Nephron (organoid): ENCODE data around the gene MRPS9.
A peak's percentile ranks its signal among the peaks of the same experiment; 100 is the strongest.

Source experiments
- H3K27ac Mint-ChIP-seq, 3 experiments: 2 replicates each; pipeline ENCODE4 v1.8.0; 2020; ENCODE audit warnings: mixed read lengths in 3 of 3, mild to moderate bottlenecking in 2 of 3, moderate library complexity in 1 of 3
- H3K27me3 Mint-ChIP-seq: 2 replicates; pipeline ENCODE4 v1.8.0; 2021; ENCODE audit warnings: low read depth, mild to moderate bottlenecking, moderate library complexity, mixed read lengths
- H3K36me3 Mint-ChIP-seq: 2 replicates; pipeline ENCODE4 v1.8.0; 2020; ENCODE audit warnings: low read depth, mixed read lengths
- H3K4me1 Mint-ChIP-seq: 2 replicates; pipeline ENCODE4 v1.8.0; 2020; ENCODE audit warnings: mixed read lengths
- H3K4me3 Mint-ChIP-seq, 3 experiments: 2 replicates each; pipeline ENCODE4 v1.8.0; 2020; ENCODE audit warnings: mild to moderate bottlenecking in 3 of 3, mixed read lengths in 3 of 3, moderate library complexity in 2 of 3
- H3K9me3 Mint-ChIP-seq: 2 replicates; pipeline ENCODE4 v1.8.0; 2020; ENCODE audit warnings: mixed read lengths
- CTCF ChIP-seq, 3 experiments: fragments of 200-600 bp; sonication (generic); IDR thresholded peaks; one replicate each; pipeline ENCODE4 v1.5.0; 2021; ENCODE audit warnings: antibody characterized with exemption in 3 of 3; ENCODE audit not compliant: unreplicated experiment in 3 of 3

The MRPS9 gene

GRCh38 chr2:105037572-105038382 lies at the start of gene MRPS9:
TSS of gene MRPS9 (plus strand) at chr2:105038069. CDS start at chr2:105038093, 24 bp downstream.
- Mint-ChIP-seq H3K36me3 (no peaks in the 10 kb centered on the region), H3K27me3 (no peaks in the 10 kb centered on the region), H3K4me3 (peak within 1 kb of the TSS; percentile 91 to 98 (median 97)), H3K4me1 (peaks cover 18% of the 10 kb centered on the region), H3K9me3 (no peaks in the 10 kb centered on the region), H3K27ac (peak within 1 kb of the TSS; percentile 79 to 96 (median 89))
- no peak for TF ChIP-seq CTCF (IDR thresholded peaks at IDR 0.05; ENCODE audit: unreplicated experiment in 3 of 3)

- no peaks in the 10 kb centered on the region for H3K4me1 Mint-ChIP-seq
- H3K27ac Mint-ChIP-seq = no peak overlapping the region
- H3K27me3 Mint-ChIP-seq = no peaks in the 10 kb centered on the region
- peaks cover 9% of the 10 kb centered on the region for H3K9me3 Mint-ChIP-seq
- no peak overlapping the region for H3K4me3 Mint-ChIP-seq
- no peak for TF ChIP-seq CTCF (IDR thresholded peaks at IDR 0.05; ENCODE audit: unreplicated experiment in 3 of 3)
- no peaks in the 10 kb centered on the region for H3K36me3 Mint-ChIP-seq
Observed at GRCh38 chr2:105005181-105005951, 32.5 kb upstream of the MRPS9 start.

GRCh38 chr2:105007367-105007766 lies 30.5 kb upstream of the MRPS9 start:
- H3K27ac Mint-ChIP-seq = no peak overlapping the region
- no peaks in the 10 kb centered on the region for H3K36me3 Mint-ChIP-seq
- no peak for TF ChIP-seq CTCF (IDR thresholded peaks at IDR 0.05; ENCODE audit: unreplicated experiment in 3 of 3)
- no peaks in the 10 kb centered on the region for H3K27me3 Mint-ChIP-seq
- no peak overlapping the region for H3K4me3 Mint-ChIP-seq
- H3K4me1 Mint-ChIP-seq = no peaks in the 10 kb centered on the region
- H3K9me3 Mint-ChIP-seq = peaks cover 9% of the 10 kb centered on the region

GRCh38 chr2:105032476-105032875 lies 5.4 kb upstream of the MRPS9 start:
- no peaks in the 10 kb centered on the region for H3K36me3 Mint-ChIP-seq
- H3K9me3 Mint-ChIP-seq = peaks cover 7% of the 10 kb centered on the region
- no peak overlapping the region for H3K4me3 Mint-ChIP-seq
- no peak for TF ChIP-seq CTCF (IDR thresholded peaks at IDR 0.05; ENCODE audit: unreplicated experiment in 3 of 3)
- H3K27me3 Mint-ChIP-seq = no peaks in the 10 kb centered on the region
- peaks cover 5% of the 10 kb centered on the region for H3K4me1 Mint-ChIP-seq
- no peak overlapping the region for H3K27ac Mint-ChIP-seq

- Mint-ChIP-seq H3K36me3 (no peaks in the 10 kb centered on the region), H3K27me3 (no peaks in the 10 kb centered on the region), H3K9me3 (peaks cover 5% of the 10 kb centered on the region), H3K4me1 (peaks cover 13% of the 10 kb centered on the region), H3K27ac (no peak overlapping the region), H3K4me3 (no peak overlapping the region)
- no peak for TF ChIP-seq CTCF (IDR thresholded peaks at IDR 0.05; ENCODE audit: unreplicated experiment in 3 of 3)
Observed at GRCh38 chr2:105034170-105034569, 3.7 kb upstream of the MRPS9 start.
